ENCODE data around the gene CLDN16.

The CLDN16 gene

DNA sequence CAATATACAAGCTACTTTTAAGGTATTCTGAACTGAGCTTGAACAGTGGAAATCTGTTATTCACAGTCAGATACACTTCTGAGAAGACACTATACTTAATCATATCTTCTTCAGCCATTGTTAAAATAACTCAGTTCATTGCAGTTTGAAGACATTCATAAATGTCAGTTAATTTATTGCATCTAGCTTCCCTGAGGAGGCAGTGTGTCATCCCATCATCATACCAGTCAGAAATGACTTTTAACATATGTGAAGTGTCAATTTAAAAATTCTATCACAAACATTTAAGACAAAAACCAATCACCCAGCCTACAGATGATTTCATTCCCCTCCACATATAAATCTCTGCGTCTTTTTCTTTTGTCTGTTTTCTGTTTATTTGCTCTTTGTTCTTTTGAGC lies 54.3 kb downstream of the CLDN16 start:
- DNase-seq (ENCODE audit: low read depth in 2 of 2): no peak

DNA sequence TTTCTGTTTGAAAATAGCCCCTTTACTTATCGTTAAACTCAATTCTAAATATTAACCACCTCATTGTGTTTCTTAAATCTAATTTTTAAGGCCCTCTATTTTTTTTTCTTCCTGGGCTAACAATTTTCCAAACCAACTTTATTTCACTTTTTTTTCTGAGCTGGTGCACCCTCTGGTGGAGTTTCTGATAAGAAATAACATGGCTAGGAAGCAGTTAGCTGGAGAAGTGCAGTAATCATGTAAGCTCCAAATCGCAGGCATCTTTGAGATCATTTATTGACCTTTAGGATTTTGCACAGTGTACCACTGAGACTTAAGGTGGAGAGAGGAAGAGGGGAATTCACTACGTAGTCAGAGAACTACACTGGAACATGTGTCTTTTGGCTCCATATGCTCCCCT lies 55.3 kb downstream of the CLDN16 start:
- no peak for DNase-seq (ENCODE audit: low read depth in 2 of 2)

DNA sequence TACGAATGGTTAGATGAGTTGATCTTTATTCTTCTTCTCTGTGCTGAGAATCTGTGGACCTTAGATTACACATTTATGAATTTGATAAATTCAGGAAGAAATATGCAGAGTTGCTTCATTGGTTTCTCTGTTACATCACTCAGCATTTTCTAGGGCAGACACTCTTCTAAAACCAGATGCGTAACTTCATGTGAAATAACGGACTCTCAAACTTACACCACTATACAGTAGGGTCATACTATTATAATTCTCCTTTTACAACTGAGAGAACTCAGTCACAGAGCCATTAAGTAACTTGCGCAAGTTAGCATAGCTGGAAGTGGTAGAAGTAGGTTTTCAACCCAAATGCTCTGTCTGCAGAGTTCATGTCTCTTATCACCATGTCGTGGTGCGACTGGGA lies 56.0 kb downstream of the CLDN16 start:
- no peak for DNase-seq (ENCODE audit: low read depth in 2 of 2)

DNA sequence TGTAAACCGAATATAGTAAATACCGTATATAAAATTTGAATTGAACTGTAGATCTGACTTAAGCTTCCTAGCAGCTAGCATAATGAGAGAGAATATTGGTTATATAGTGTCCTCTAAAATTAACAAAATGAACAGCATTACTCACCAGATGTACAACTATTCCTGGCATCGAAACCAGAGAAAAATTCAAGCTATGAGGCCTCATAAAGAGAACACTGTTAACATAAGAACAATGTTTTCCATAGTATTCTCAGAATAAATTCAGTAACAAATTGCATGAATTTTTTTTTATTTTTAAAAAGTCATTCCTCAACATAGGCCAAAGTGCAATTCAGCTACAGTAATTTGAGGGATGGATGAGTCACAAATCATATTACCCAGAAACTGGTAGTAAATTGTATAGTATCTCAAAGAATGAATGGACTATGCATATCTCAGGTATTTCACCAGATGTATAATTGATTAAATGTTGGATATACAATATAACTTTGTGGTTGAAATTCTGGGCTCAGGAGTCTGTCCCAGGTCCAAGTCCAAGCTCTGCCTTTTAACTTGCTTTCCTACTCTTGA lies 56.7 kb downstream of the CLDN16 start:
- DNase-seq (ENCODE audit: low read depth in 2 of 2): no peak

DNA sequence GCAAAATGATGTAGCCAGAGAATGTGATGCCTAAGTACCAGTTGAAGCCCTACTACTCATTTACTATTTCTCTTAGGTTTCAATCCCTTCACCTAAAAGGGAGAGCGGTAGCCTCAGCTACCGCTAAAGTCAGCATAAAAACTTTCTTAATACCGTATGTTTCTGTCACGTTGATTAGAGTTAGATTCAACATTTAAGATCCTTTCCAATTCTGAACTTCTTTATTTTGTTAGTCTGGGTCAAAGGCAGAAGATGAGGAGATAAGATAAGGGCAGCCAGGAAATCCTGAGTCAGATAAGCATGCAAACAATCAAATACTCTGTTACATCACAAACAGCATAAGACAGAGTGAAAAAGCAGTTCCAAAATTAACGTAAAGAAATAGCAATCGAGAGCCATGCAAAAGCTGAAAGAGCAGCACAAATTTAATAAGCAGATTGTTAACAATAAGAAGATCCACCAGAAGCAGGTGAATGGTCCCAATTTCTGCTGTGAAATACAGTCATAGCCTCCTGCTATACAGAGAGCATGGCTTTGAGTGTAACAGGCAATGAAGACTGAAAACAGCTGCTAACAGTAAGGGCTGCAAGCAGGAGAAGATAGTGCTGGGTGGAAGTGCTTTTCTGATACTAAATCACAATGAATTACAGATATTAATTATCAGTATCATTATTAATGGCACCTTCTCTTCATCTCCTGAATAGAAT lies 58.8 kb downstream of the CLDN16 start:
- no peak for DNase-seq (ENCODE audit: low read depth in 2 of 2)

DNA sequence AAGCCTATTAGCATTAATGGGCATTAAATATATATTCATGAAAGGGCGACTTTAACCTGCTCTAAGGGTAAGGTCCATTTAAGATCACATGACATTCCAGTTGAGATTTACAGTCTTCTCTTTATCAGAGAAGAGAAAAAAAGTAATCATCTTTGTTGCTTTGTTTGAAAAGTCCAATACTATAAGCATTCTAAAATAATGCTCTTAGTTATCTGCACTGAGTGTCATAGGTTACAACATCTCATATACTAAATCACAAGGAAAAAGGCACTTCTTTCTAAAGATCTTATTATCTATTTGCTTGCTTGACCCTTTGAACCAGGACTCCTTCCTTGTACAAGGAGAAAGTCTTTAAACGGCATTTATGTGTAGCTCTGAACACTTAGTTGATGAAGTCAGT lies 60.3 kb downstream of the CLDN16 start:
- no peak for DNase-seq (ENCODE audit: low read depth in 2 of 2)

DNA sequence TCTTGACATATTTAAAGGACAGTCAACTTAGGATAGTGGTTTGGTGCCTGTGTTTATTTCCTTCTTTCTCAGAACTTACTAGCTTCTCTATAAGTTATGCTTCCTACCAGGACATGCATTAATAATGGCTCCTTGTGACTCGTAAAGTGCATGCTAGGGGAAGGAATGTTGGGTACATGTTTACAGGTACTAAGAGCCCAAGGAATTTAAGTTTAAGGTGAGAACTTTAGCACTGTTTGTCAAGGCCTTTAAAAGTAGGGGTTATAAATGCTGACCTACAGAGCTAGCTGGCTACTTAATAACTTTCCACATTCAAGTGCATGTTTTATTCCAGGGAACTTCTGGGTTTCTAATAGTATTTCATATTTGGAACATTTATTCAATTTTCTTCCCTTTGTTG lies 61.8 kb downstream of the CLDN16 start, which contains the start of gene TMEM207:
TMEM207 (minus strand) TSS at position 101 of the 400 bp plus-strand sequence; CDS start at position 9, 92 bp downstream.
- DNase-seq (ENCODE audit: low read depth in 2 of 2): no peak

DNA sequence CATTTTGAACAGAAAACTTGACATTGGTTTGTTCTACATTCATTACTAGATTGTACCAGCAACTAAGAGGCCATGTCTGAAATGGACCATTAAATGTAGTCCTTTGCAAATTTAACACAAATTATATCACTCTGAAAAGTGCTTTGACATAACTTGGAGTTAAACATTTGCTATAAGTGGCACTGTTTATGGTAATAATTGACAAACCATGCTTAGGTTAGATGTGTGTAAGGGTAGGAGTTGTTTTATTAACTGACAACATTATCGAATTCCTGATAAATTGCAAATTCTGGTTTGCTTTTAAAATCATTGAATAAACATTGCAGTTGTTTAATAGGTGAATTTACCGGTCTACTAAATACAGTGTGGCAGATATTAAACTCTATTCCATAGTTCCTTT lies 67.9 kb downstream of the CLDN16 start:
- no peak for DNase-seq (ENCODE audit: low read depth in 2 of 2)

DNA sequence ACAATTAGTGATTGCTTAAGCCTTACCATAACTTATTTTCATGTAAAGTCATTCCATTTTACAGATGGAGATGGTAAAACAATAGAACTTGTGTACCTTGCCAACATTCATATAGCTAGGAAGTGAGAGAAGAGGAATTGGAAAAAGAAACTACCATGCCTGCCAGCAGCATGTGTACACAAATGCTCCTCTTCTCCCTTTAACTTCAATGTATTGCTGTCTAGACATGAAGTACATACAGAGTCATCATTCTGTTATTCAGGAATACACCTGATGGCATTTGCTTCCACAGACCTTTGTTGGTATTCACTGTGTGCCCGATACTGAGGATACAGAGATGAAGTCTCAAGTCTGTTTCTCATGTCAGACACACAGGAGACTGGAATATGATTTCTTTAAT lies 68.8 kb downstream of the CLDN16 start:
- no peak for DNase-seq (ENCODE audit: low read depth in 2 of 2)

DNA sequence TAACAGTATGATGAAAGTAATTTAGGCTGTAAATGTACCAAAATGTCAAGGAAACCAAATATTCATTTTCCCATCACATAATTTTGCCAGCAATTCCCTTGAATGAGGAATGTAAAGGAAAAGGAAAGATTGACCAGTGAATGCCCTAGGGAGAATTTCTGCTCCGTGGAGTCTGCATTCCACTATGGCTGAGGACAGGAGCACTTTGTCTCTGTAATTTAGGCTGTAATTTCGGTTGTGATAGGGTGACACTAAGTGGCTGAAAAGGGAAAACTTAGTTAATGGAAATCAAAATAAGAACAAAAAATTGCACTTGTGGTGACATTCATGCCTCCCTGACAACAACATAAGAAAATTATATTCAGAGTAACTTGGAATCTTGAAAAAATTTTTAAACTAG lies 70.1 kb downstream of the CLDN16 start:
- no peak for DNase-seq (ENCODE audit: low read depth in 2 of 2)
